NT2/D1 (cell line): ENCODE measurements around the gene EXOC6.

Experiments used
- SUZ12 ChIP-seq: IDR thresholded peaks from 2 replicates; pipeline ENCODE4 v1.6.1; 2011; ENCODE audit not compliant: insufficient read length, insufficient read depth; ENCODE audit errors: extremely low read depth
- YY1 ChIP-seq: IDR thresholded peaks from 2 replicates; pipeline ENCODE4 v1.6.1; 2011; ENCODE audit not compliant: insufficient read length, insufficient read depth
- ZNF274 ChIP-seq: IDR thresholded peaks from 2 replicates; pipeline ENCODE4 v1.6.1; 2011; ENCODE audit warnings: mild to moderate bottlenecking, low read depth, low read length

DNA sequence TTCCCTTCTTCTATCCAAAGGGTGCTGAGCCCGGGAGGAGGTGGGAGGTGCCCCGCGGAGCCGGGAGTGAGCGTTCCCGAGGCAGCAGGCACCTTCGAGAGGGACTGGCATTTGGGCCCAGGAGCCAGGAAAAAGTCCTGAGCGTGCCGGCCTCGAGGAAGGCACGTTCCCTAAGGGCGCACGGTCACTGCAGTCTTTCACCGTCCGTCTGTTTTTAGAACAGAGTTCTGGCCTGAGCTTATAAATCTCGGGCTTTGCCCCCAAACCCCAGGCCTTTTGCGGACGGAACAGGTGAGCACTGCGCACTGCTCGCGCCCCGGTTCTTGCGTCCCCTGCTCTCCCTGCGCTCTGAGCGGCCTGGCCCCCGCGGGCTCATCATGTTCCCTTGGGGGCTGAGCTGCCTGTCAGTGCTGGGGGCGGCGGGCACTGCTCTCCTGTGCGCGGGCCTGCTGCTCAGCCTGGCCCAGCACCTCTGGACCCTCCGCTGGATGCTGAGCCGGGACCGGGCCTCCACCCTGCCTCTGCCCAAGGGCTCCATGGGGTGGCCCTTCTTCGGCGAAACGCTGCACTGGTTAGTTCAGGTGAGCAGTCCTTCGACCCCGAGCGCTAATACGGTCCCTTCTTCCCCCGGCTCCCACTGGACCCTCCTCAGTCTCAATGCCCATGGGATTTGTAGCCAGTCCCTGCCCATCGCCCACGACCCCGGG is 212.7 kb downstream of the EXOC6 start:
- no peak for TF ChIP-seq ZNF274
- TF ChIP-seq YY1, result no peak
- TF ChIP-seq SUZ12, result no peak
